Stimulated activated CD4-positive, alpha-beta T cell treated with anti-CD3 and anti-CD28 coated beads, Interleukin-2, amount 100 ng/mL, for 48 hours (primary cell): Measurements from ENCODE around the gene FAM114A2.

Source experiments
- DNase-seq, 2 donors: peaks; one replicate each; pipeline ENCODE4 v3.0.0-alpha.2; 2020

Gene FAM114A2

DNA sequence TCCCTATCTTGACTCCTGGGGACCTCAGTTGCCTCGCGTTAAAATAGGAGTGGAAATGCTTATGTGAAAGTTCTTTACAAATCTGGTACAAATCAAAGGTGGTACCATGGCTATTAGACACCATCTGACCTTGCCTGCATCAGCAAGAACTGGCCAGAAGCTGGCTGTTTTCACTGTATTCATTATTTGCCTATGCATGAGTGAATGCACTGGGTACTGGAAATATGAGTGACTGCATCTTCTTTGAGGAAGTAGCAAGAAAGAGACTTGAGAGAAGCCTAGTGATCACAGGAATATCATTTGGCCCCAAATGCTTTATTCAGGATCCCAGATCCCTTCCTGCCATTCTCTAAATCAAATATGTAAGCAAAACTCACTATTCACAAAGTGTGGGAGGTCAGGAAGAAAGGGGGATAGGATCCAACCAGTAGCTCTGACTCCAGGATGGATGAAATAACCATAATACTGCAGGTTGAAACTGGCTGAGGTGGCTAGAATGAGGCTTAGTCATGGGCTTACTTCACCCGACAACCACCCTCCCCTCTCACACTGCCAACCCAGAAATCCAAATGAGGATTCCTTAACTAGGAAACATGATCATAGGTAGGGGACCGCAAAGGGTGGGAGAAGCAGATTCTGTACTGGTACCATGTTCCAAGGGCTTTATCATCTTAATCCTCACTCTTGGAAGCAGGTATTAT is 56.7 kb downstream of the FAM114A2 start:
- no peak for DNase-seq

DNA sequence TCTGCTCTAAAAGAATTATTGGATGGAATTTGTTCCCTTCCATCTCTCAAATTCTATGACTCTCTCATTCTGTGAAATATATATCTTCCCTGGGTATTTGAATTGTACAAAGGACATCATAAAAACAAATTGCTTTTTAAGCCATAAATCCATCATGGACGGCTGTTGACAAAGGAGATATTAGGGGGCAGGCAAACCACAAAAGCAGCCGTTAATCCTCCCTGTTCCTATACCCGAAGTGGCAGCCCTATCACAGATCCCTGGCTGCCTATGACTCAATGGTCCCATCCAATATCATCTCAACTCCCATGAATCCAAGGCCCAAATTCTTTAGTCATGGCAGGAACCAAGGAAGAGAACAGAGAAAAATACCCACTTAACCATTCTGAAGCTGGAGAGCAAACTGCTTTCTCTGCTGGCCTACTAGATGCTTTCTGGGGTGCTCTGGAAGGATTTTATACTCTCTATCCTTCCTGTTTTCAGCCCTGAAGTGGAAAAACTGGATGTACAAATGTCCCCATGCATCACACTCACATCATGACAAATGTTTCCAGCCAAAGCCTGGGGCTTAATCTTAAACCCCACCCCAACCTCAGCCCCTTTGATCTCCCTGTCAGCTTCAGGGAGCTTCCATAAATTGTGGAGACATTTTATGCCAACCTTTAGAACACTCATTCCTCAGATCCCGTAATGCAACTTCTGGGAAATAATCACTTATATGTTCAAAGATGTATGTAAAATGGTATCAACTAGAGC is 59.5 kb downstream of the FAM114A2 start:
- no peak for DNase-seq

DNA sequence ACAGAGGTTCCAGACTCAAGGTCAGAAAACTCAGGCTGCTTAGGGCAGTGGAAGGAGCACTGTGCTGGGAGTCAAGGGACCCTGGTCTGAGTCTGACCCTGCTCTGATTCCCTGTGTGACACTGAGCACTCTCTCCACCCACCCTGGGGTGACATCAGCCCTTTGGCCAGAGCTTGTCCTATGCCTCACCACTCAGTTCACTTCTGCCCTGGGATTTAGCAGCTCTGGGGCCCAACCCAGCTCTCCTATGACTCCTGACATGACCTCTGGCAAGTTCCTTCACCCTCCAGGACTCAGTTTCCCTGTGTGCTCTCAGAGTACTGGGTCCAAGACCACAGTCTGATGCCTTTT is 63.9 kb downstream of the FAM114A2 start:
- no peak for DNase-seq

DNA sequence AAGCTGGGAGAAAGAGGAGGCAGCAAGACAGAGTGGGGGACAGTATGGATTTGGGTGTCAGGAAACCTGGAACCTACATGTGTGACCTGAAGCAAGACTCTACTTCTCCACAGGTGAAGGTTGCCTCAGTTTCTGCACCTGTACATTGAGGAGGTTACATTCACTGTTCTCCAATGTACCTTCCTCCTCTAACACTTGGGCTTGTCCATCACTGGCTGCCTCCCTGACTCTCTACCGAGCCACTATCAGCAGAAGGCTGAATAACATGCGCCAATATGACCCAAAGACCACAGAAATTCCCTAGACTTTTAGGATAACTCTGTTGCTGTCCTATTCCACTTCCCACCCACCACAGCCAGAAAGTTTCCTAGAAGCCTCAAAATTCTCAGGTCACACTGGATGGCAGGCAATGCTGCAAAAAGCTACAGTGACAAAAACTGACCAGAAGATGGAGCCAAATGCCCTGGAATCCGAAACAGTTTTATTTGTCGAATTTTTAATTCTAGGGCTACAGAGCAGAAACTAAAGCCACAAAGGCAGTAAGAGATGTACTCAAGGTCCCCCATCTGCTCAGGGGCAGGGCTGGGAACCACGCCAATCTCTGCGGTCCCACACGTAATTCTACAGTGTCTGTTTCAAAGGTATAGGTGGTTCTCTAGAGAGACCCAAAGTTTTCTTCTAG is 64.4 kb downstream of the FAM114A2 start:
- peak; percentile 12 to 13 for DNase-seq

DNA sequence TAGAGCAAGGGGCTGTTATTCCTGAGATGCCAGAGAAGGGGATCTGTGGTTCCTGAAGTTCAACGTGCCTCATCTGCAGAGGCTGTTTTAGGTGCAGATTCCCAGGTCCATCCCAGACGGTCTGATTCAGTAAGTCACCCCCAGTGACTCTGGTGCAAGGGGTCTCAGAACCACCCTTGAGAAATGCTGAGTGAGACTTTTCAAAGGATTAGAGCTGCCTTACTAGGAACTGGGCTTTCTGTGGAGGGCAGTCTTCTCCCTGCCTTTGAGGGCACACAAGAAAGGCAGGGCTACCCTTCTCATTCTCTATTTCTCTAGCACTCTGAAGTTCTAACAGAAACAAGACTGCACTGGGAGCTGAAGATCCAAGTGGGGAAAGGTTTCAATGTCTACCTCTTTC is 66.5 kb downstream of the FAM114A2 start:
- DNase-seq, result no peak

DNA sequence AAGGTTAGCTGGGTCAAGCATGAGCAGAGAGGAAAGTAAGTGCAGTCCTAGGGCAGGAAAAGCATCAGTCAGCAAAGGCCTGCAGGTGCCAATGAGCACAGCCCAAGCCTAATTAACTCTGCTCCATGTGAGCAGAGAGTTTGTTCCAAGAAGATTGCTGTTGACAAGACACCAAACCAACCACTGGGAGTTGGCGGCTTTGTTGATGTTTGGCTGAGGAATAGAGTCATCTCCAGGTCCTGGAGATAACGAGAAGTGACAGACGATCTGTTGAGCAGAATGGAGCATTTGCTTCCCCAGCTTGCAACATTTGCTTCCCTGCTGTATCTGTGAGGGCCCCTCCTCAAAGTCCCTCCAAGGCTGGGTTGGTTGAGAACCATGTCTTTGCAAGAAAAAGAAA is 68.2 kb downstream of the FAM114A2 start:
- no peak for DNase-seq

DNA sequence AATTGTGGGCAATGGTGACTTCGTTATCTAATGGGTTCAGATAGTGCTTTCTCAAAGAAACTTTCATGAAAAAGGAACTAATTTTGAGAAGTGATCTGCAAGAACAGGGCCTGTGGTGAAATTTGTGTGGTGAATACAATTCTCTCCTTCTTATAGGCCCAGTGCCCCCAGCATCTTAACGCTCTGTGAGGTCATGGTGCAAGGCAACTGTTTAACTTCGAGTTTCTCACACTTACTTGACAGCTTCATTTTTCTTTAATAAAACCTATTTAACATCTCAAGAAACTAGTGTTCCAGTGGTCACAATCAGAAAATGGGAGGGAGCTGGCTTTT is 69.2 kb downstream of the FAM114A2 start:
- DNase-seq, result no peak

DNA sequence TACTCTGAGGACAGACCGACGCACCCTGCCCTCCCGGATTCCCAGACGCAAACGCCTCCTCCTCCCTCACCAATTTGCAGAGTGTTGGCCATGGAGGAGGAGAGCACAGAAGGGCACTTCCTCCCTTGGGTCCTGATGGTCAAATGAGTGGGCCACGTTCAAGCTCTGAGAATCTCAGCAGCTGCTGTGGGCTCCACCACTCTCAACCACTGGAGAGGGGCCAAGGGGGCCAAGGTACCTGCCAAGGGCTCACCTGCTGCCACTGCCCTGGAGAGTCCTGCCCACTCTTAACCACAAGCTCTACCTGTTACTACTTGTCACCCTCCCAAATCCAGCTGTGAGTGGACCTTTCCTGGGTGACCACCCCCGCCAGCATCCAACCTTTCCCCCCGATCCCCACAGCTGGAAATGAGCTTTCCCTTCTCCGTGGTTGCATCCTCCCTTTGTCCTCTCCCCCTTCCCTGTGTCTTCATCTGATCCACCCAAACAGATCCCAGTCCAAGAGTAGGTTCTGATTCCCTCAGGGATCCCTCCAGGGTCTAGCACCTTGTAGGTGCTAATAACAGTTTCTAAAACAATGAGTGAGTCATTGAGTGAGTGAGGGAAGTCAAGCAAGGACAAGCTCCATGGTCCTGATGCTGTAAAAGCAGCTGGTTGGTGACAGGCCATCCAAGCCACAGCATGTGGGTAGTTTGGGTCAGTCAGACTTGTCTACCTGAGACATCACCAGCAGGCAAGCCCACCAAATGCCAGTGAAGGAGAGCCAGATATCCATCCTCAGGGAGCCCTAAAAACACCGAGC is 69.7 kb downstream of the FAM114A2 start:
- no peak for DNase-seq

DNA sequence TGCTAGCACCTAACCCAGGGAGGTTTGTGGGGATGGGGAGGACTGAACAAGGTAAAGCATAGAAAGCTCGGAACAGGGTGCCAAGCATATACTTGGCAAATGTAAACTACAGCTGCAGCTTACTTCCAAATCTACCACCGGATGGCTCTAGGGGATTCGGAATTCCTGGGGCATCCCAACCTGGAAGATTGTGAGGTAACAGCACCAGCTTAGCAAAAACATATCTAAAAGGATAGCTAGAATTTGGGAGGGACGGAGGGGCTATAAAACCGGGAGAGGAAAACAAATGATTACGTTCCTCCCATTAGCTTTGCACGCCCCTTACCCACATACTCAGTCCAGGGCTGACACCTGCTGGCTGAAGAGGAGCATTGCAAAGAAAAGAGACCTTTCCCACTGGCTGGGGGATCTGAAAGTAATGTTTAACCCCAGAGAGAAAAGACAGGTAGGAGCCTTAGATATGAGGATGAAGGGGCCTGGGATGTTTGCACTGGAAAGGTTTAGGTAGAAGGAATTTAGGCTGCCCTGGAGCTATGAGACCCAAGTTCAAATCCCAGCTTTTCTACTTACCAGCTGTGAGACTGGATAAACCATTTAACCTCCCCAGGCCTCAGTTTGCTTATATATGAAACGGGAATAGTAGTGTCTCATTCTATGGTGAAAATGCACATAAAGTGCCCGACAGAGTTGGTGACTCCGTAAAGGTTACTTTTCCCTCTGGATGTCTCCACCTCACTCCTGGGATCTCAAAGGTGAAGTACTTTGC is 73.6 kb downstream of the FAM114A2 start:
- DNase-seq, result peak; percentile 41 to 45

DNA sequence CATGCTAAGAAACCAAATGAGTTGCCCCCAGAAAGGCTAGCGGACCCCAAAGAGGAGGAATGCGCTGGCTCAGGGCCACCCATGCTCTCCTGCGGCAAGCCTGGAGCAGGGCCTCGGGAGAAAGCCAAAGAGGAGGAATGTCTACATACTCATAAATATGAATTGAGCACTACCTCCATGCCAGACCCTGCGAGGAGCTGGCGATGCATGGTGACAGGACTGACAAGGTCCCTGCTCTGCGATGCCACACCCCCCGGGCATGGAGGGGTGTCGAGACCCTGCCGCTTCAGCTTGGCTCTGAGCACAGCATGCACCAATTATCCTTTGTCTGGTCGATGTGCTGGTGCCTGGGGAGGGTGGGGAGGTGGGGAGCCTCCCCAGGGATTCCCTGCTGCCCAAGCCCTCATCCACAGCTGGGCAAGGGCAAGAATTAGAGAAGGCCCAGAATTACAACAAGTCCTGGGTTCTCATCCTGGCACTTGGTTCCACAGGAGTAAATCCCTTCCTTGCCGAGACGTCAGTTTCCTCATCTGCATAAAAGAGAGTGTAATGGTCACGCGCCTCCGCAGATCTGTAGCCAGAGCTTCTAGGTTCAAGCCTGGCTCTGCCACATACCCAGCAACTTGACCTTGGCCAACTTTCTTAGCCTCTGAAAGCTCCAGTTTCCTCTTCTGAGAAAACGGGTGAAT is 74.4 kb downstream of the FAM114A2 start:
- DNase-seq, result no peak

DNA sequence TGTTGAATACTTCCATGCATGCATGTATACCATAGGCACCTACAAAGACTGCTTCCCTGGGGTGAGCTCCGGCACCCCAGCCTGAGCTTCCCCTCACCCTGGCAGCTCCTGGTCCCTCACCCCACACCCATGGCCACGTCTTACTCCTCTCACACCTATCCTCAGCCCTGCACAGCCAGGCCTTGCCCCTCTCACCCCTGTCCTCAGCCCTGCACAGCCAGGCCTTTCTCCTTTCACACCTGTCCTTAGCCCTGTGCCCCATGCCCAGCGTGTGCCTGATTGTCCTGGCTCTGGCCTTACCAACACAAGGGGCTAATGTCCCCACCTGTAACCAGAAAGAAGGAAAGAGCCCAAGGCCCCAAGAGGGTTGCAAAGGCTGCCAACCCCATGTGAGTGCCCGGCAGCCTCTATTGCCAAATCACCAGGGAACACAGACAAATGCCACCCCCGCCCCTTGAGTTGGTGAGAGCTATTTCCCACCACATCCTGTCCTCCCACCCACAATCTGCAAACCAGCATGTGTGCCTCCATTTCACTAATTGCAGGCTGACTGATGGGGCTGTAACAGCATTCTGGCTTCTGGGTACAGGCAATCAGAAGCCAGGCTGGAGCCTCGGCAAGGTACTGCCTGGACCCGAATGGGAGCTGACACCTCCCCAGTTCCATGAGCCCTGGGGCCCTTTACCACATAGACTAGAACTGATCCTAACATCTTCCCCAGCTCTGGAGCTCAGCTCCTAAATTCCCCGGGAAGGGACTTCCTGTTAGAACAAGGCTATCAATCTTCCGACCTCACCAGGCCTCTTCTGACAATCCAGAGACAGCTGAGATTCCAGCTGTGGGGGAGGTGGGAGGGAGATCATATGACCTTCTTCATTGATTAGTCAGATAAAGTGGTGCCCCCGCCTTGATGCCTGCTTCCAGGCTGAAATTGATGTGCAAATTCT is 78.2 kb downstream of the FAM114A2 start:
- DNase-seq, result no peak

DNA sequence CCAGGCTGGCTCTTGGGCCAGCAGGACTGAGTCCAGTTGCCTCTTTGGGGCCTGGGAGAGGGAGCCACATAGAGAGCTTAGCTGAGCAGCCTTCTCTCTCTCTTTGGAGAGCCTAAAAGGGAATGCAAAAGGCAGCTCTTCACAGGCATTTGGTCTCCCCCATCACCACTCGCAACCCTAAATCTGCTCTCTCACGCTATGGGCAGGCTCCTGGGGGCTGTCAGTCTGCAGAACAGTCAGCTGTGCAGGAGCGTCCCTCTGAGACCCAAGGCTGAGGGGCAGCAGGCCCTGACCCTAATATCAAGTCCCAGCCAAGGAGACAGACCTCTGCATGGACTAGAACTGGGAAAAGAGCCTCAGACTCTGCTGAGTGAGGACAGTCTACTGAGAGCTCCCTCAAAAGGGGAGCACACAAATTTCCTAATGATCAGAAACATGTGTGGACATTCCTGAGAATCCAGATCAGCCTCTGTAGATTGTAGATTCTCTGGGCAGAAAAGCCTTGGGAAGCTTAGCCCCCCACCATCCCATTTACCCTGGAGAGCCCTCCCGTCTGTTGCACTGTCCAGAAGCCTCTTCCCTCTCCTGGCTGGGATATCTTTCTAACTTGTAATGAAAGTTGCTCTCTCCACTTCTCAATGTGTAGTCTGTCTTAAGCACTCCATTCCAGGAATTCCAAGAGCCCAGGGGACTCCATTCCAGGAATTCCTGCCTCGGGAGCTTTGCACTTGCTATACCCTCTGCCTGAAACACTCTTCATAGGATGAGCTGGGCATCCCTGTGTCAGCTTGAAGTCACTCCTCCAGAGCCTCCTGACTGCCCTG is 79.4 kb downstream of the FAM114A2 start:
- DNase-seq, result no peak

DNA sequence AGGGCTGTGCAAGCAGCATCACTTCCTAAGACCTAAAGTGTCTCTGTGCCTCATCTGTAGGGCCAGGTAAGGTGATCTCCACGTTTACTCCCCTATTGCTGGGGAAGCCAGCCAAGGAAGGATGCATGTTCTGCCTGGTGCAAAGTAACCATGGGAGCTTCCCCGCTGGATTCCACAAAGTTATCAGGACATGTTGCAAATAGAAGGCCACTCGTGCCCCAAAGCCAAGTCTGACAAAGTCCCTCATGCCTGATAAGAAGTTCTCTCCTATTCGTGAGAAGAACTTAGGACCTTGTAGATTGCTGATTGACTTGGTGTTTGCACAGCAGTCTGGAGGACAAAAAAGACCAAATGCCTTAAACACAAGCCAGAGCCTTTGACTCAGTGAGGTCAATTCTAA is 81.5 kb downstream of the FAM114A2 start:
- no peak for DNase-seq

DNA sequence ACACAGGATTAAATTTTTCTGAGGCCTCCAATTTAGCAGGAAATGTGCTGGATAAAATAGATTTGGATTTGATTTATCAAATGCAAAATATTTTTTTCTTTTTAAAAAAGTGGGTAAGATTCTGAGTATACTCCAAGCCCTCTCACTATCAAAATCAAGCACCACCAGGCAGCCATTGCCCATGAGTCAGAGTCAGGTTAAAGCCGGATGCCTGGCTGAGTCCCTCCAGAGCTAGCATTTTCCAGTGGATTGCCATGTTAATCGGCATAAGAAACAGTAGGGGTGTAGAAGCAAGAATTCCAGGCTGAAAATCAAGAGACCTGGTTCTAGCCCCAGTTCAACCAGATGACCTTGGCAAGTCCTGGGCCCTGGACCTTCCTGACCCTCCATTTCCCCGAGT is 85.3 kb downstream of the FAM114A2 start:
- DNase-seq, result no peak

DNA sequence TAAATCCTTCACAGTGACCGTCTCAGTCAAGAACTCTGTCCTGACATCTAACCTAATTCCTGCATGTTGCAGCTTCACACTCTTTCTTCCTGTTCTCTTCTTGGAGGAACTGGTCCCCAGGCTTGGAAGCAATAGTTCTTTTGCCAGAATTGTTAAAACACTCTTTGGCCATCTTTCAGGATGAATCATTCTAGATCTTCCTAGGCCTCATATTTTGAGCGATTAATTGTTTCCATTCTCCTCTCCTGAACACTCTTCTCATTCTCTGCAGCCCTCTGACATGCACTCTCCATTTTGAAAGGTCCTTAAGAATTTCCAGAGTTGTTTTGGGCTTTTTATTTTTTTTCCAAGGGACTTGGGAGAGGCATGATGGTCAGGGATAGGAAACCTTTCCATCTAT is 85.8 kb downstream of the FAM114A2 start:
- no peak for DNase-seq

DNA sequence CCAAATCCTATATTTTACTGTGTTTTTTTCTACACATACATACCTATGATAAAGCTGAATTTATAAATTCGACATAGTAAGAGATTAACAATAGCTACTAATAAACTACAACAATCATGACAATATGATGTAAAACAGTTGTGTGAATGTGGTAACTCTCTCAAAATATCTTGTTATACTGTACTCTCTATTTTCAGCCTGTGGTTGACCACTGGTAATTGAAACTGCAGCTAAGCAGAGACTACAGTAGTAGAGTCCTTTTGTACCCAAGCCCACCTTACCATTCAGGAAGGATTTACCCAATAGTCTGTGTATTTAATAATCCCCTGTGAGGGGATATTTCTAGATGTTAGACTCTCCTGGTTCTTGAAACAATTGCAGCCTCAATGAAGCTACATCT is 86.7 kb downstream of the FAM114A2 start:
- DNase-seq, result no peak

DNA sequence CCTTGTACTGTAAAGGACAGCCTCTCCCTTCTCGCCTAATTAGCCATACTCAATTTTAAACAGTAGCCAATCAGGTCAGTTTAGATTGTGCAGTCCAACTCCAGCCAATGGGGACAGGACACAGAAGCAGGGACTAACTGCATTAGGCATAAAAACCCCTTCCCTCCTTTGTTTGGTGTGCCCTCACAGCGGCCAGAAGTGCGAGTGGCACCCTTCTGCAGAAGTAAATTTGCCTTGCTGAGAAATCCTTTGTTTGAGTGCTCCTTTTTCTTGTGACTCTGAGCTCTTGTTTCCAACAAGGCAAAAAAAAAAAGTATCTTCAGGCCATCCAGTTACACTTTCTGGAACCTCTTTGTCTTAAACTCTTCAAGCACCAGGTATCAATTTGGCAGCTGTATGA is 97.4 kb downstream of the FAM114A2 start:
- no peak for DNase-seq
